ENCODE measurements around the gene MPG. TPM values are rescaled to one million over a fixed set of nuclear protein-coding genes. Genes with fewer than 3 reads are reported as not detected.

Gene MPG
- polyA plus RNA-seq, 1 experiment: 117 TPM

GRCh38 chr16:83060-83603 lies 5.1 kb downstream of the MPG start:
- CTCF ChIA-PET: interaction anchor here (1.4 to 17.6 kb wide), 3 partner anchors 14 to 18 kb away, joined by 3 to 544 read pairs (median 7); partner anchors contain the start of genes MPG and RHBDF1
- no peak for DNase-seq (ENCODE audit: low read depth)
- Histone ChIP-seq H3K36me3 (ENCODE audit: control insufficient read depth, insufficient read depth, low read length) (peaks cover 32% of the 10 kb centered on the region), H3K27me3 (ENCODE audit: control insufficient read depth, insufficient read depth, low read length) (no peaks in the 10 kb centered on the region), H3K4me3 (ENCODE audit: low read depth, low read length) (no peak overlapping the region)
- POLR2A ChIA-PET: no interaction called here
- TF ChIP-seq, protein P1, sequence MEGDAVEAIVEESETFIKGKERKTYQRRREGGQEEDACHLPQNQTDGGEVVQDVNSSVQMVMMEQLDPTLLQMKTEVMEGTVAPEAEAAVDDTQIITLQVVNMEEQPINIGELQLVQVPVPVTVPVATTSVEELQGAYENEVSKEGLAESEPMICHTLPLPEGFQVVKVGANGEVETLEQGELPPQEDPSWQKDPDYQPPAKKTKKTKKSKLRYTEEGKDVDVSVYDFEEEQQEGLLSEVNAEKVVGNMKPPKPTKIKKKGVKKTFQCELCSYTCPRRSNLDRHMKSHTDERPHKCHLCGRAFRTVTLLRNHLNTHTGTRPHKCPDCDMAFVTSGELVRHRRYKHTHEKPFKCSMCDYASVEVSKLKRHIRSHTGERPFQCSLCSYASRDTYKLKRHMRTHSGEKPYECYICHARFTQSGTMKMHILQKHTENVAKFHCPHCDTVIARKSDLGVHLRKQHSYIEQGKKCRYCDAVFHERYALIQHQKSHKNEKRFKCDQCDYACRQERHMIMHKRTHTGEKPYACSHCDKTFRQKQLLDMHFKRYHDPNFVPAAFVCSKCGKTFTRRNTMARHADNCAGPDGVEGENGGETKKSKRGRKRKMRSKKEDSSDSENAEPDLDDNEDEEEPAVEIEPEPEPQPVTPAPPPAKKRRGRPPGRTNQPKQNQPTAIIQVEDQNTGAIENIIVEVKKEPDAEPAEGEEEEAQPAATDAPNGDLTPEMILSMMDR (IDR thresholded peaks at IDR 0.05; ENCODE audit: insufficient read depth, low read depth, low read length): no peak

DNA sequence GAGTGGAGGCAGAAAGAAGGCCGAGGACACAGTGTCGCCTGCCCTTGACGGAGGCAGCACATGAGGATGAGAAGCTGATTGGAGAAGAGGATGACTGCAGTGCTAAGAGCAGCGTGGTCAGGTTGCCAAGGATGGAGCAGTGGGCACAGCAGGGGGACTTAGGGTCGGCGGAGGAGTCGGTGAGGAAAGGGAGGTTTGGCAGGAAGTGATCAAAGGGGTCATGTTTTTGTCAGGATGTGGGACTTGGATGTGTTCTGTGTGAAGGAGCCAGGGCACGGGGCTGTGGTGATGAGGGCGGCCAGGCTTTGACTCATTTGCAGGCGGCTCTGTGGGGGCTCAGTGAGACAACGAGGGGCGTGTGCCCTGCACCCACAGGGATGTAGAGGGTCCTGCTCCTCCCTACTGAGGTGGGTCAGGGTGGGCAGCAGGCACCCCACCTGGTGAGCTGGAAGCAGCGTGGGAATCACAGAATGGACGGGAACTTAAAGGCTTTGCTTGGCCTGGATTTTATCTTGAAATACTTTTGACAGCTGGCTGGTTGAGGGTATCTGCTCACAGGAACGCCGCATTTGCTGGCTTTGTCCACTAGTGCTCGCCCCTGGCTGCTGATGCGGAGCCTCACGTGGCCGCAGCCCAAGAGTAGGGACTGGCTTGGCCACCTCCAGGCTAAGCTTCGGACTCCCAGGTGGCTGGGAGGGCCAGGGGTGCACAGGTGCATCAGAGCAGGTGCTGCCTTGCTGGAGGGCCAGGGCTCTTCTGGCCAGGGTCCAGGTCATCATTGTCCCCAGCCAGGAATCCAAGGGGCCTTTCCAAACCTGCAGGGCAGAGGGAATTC lies 6.0 kb downstream of the MPG start:
- Histone ChIP-seq H3K27me3 (ENCODE audit: control insufficient read depth, insufficient read depth, low read length) (no peaks in the 10 kb centered on the region), H3K36me3 (ENCODE audit: control insufficient read depth, insufficient read depth, low read length) (peaks cover 39% of the 10 kb centered on the region), H3K4me3 (ENCODE audit: low read depth, low read length) (no peak overlapping the region)
- TF ChIP-seq, protein P1 (IDR thresholded peaks at IDR 0.05; ENCODE audit: insufficient read depth, low read depth, low read length): no peak
- ChIA-PET CTCF (interaction anchor here (1.3 to 17.6 kb wide), 6 partner anchors 10 to 23 kb away, joined by 3 to 544 read pairs (median 6); partner anchors contain the start of genes MPG and RHBDF1), POLR2A (no interaction called here)
- no peak for DNase-seq (ENCODE audit: low read depth)

GRCh38 chr16:84718-85406 lies 6.8 kb downstream of the MPG start:
- ChIA-PET CTCF (interaction anchor here (0.6 to 17.6 kb wide), 6 partner anchors 9 to 22 kb away, joined by 3 to 544 read pairs (median 6); partner anchors contain the start of genes MPG and RHBDF1), POLR2A (no interaction called here)
- Histone ChIP-seq H3K4me3 (ENCODE audit: low read depth, low read length) (no peak overlapping the region), H3K27me3 (ENCODE audit: control insufficient read depth, insufficient read depth, low read length) (no peaks in the 10 kb centered on the region), H3K36me3 (ENCODE audit: control insufficient read depth, insufficient read depth, low read length) (peaks cover 43% of the 10 kb centered on the region)
- TF ChIP-seq, protein P1 (IDR thresholded peaks at IDR 0.05; ENCODE audit: insufficient read depth, low read depth, low read length): no peak
- DNase-seq (ENCODE audit: low read depth): peak; percentile 70

DNA sequence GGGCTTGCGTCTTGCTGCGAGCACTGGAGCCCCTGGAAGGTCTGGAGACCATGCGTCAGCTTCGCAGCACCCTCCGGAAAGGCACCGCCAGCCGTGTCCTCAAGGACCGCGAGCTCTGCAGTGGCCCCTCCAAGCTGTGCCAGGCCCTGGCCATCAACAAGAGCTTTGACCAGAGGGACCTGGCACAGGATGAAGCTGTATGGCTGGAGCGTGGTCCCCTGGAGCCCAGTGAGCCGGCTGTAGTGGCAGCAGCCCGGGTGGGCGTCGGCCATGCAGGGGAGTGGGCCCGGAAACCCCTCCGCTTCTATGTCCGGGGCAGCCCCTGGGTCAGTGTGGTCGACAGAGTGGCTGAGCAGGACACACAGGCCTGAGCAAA lies 7.4 kb downstream of the MPG start:
- Histone ChIP-seq H3K27me3 (ENCODE audit: control insufficient read depth, insufficient read depth, low read length) (no peaks in the 10 kb centered on the region), H3K36me3 (ENCODE audit: control insufficient read depth, insufficient read depth, low read length) (peaks cover 41% of the 10 kb centered on the region), H3K4me3 (ENCODE audit: low read depth, low read length) (no peak overlapping the region)
- ChIA-PET POLR2A (no interaction called here), CTCF (interaction anchor here (1.2 to 17.6 kb wide), 6 partner anchors 8 to 92 kb away, joined by 3 to 544 read pairs (median 6); partner anchors contain the start of genes MPG and RHBDF1)
- no peak for DNase-seq (ENCODE audit: low read depth)
- TF ChIP-seq, protein P1 (IDR thresholded peaks at IDR 0.05; ENCODE audit: insufficient read depth, low read depth, low read length): no peak

DNA sequence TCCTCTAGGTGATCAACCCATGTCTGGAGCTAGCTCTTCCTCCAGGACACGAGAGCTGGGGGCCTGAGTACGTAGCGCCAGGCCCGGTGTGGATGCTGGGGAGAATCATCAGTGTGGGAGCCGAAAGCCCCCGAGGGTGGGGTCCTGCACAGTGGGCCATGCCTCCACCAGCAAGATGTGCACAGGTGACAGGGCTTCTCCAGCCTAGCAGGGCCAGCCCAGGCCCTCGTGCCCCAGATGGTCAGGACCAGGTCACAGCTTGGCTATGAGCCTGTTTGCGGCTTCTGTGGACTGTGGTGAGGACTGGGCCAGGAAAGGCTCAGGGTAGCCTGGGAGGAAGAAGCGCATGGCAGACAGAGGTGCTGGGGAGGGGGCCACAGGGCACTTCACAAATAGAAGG lies 7.8 kb downstream of the MPG start:
- H3K4me3 ChIP-seq (ENCODE audit: low read depth, low read length): no peak overlapping the region

More for the DNA sequence above, 7.8 kb downstream of the MPG start:
- ChIA-PET POLR2A (no interaction called here), CTCF (interaction anchor here (1.1 to 17.6 kb wide), 4 partner anchors 11 to 276 kb away, joined by 3 to 544 read pairs (median 11); partner anchors contain the start of genes MPG and RHBDF1)
- DNase-seq (ENCODE audit: low read depth): no peak
- H3K36me3 ChIP-seq (ENCODE audit: control insufficient read depth, insufficient read depth, low read length): peaks cover 39% of the 10 kb centered on the region
- TF ChIP-seq, protein P1 (IDR thresholded peaks at IDR 0.05; ENCODE audit: insufficient read depth, low read depth, low read length): no peak
- no peaks in the 10 kb centered on the region for H3K27me3 ChIP-seq (ENCODE audit: control insufficient read depth, insufficient read depth, low read length)

Data from BJ (cell line).